Right atrium auricular region (tissue), 2 donors: ENCODE measurements around the gene CSTB. TPM values are rescaled to one million over a fixed set of nuclear protein-coding genes. Genes with fewer than 3 reads are reported as not detected.

Source experiments
- DNase-seq: peaks from one replicate; pipeline ENCODE4 v3.0.0-alpha.2; 2019; ENCODE audit warnings: low spot score
- H3K27ac ChIP-seq, 2 donors: fragments of 200-600 bp; sonication (generic); 1 replicate in 1 of 2; 2 replicates in 1 of 2; pipeline ENCODE4 v1.5.1; 2016 to 2019
- H3K27me3 ChIP-seq, 2 donors: fragments of 200-600 bp; sonication (generic); one replicate each; pipeline versions ENCODE4 v1.5.1 to v1.6.0; 2017 to 2019
- H3K36me3 ChIP-seq: fragments of 200-600 bp; sonication (generic); one replicate; pipeline ENCODE4 v1.5.1; 2016
- H3K4me1 ChIP-seq, 2 donors: fragments of 200-600 bp; sonication (generic); one replicate each; pipeline versions ENCODE4 v1.5.1 to v1.6.0; 2017 to 2019
- H3K4me3 ChIP-seq, 2 donors: fragments of 200-600 bp; sonication (generic); 1 replicate in 1 of 2; 2 replicates in 1 of 2; pipeline ENCODE4 v1.5.1; 2017 to 2019; ENCODE audit warnings: mild to moderate bottlenecking in 1 of 2, moderate library complexity in 1 of 2
- H3K9me3 ChIP-seq, 2 donors: fragments of 200-600 bp; sonication (generic); one replicate each; pipeline ENCODE4 v1.5.1; 2019
- CTCF ChIP-seq, 2 donors: fragments of 200-600 bp; sonication (generic); IDR thresholded peaks; one replicate each; pipeline ENCODE4 v1.5.1; 2019; ENCODE audit warnings: antibody characterized with exemption in 2 of 2
- total RNA-seq, 2 donors: library from RNA; depleted of rRNA; stranded (reverse); fragments of >200 nt; gene quantifications; one replicate each; pipeline ENCODE4 v1.1.0, GENCODE V29; 2016

CSTB gene
- total RNA-seq, 2 donors from 2014 or later, result 8.3 to 8.4 TPM

- TF ChIP-seq CTCF (IDR thresholded peaks at IDR 0.05), result no peak
- peaks cover 56% of the 10 kb centered on the region for H3K36me3 ChIP-seq
- DNase-seq, result no peak
- no peak overlapping the region for H3K4me3 ChIP-seq
- H3K27ac ChIP-seq, result no peak overlapping the region
- peaks cover 0 to 4% of the 10 kb centered on the region in 2 donors for H3K4me1 ChIP-seq
- H3K27me3 ChIP-seq, result no peaks in the 10 kb centered on the region
- H3K9me3 ChIP-seq, result no peaks in the 10 kb centered on the region
These were observed 32.2 kb downstream of the CSTB start for GRCh38 chr21:43743947-43744346.

DNA sequence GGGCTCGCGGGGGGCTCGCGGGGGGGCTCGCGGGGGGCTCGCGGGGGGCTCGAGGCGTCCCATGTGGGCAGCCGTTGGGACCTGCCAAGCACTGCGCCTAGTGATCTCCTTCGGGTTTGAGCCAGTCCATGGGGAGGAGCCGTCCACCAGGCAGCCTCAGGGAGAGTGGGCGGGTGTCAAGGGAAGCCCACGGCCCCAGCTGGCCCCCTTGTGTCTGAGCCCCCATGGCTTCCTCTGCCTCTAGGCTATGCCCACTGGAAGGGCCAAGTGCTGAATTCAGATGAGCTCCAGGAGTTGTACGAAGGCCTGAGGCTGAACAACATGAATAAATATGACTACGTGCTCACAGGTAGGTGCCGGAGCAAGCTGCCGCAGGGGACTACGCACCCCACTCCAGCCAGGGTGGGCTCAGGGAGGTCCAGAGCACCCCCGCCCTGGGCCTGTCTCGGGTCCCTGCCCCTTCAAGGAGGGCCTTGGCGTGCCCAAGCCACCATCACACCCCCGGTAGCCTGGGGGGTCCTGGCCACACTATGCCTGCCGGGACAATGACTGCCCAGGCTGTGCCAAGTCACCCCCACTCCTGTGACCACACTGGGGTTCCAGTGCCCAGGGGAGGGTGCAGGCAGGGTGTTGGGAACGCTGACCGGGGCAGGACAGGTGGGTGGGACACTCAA is 34.5 kb downstream of the CSTB start:
- Histone ChIP-seq H3K4me1 (peaks cover 0 to 4% of the 10 kb centered on the region in 2 donors), H3K9me3 (no peaks in the 10 kb centered on the region), H3K36me3 (peaks cover 38% of the 10 kb centered on the region), H3K4me3 (no peak overlapping the region), H3K27me3 (no peaks in the 10 kb centered on the region), H3K27ac (no peak overlapping the region)
- no peak for TF ChIP-seq CTCF (IDR thresholded peaks at IDR 0.05)
- DNase-seq, result no peak

DNA sequence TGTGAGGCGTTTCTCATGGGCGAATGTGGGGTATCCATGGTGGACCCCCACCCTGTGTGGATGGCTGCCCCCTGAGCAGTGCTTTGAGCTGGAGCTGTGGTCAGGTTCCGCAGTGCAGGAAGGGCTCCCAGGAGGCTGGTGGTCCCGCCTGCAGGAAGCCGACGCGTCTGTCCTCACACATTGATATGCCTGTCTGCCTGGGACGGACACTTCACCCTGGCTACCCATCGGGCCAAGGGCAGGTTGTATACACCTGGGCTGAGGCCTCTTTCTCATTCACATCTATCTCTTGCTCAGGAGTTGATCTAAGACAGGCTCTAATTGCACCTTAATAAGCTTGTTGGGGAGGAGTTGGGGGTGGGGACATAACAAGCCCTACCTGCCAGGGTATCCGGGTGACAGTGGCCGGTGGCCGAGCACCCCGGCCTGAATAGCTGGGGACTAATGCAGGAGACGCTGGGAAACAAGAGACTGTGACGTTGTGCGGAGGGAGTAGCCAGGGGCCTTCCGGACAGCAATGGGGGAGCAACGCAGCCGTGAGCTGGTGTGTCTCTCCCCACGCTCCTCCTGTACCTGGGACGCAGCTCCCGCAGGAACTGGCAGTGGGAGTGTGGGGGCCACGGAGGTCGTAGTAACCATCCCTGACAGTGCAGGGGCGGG is 35.5 kb downstream of the CSTB start:
- Histone ChIP-seq H3K36me3 (peaks cover 28% of the 10 kb centered on the region), H3K27ac (peak overlapping the region; percentile 19 to 62), H3K4me1 (peaks cover 0 to 4% of the 10 kb centered on the region in 2 donors), H3K27me3 (no peaks in the 10 kb centered on the region), H3K4me3 (no peak overlapping the region), H3K9me3 (no peaks in the 10 kb centered on the region)
- TF ChIP-seq CTCF (IDR thresholded peaks at IDR 0.05), result no peak
- no peak for DNase-seq

DNA sequence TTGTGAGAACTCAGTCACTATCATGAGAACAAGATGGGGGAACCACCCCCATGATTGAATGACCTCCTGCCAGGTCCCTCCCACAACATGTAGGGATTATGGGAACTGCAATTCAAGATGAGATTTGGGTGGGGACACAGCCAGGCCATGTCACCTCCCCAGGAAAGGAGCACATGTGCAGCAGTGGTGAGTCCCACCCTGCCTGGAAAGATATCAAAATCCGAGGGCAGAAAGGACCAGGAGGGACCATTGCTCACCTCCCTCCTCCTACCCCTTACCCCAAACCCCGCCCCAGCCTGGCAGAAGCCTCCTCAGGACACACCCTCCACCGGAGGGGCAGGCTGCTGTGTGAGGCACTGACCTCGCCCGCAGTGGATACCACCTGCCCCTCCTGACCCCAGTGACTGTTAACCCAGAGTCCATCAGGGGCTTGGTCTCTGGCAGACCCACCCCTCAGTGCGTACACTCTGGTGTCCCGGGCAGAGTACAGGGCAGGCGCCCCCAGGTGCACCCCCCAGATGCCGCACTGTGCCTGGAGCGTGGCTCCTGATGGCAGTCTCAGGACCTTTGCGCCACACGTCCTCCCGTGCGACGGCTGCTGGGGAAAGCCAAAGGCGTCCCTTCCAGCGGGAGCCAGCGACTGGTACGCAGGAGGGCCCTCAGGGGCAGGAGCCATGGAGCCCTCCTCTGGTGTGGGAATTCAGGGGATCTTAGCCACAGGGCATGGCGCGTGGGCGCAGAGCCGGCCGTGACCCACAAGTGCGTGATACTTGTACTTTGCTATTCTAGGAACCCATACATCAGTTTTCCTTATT is 36.3 kb downstream of the CSTB start:
- Histone ChIP-seq H3K27me3 (no peaks in the 10 kb centered on the region), H3K4me1 (peaks cover 0 to 6% of the 10 kb centered on the region in 2 donors), H3K27ac (peak overlapping the region; percentile 19 to 62), H3K36me3 (peaks cover 21% of the 10 kb centered on the region), H3K9me3 (no peaks in the 10 kb centered on the region), H3K4me3 (no peak overlapping the region)
- no peak for TF ChIP-seq CTCF (IDR thresholded peaks at IDR 0.05)
- DNase-seq, result no peak

DNA sequence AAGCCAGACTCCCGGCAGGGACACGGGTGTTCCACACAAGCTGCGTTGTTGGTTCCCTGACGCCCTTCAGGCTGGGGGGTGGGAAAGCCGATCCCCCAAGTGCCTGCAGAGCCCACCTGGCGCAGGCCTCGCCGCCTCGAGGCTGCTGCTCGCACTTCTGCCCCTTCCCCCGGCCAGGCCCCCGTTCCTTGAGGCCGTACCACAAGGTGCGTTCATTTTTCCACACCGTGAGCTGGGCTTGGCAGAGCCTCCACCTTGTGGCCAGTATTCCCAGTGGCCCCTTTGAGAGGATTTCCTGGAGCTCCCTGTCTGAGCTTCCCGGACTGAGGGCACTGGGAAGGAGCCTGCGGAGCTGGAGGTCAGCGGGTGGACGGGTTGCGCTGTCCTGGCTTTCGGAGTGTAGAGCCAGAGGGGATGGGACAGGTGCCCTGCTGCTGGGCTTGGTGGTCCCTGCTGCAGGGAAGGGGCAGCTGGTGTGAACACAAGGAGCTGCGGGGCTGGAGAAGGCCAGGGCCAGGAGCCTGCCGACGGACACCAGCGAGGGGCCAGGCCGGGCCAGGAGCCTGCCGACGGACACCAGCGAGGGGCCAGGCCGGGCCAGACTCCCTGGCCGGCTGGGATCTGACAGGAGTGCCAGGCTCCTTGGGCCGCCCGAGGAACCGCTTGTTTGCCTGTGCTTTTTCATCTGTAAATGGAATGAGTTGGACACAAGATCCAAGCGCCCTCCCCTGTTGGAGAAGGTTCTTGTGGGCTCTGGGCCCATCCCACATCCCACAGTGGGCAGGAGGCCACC is 38.8 kb downstream of the CSTB start:
- Histone ChIP-seq H3K36me3 (peaks cover 8% of the 10 kb centered on the region), H3K27ac (no peak overlapping the region), H3K4me3 (no peak overlapping the region), H3K27me3 (no peaks in the 10 kb centered on the region), H3K4me1 (peaks cover 0 to 31% of the 10 kb centered on the region in 2 donors), H3K9me3 (no peaks in the 10 kb centered on the region)
- no peak for TF ChIP-seq CTCF (IDR thresholded peaks at IDR 0.05)
- DNase-seq, result no peak
